Heart left ventricle (tissue), 16 donors: ENCODE data around the gene CABLES2. TPM values are rescaled to one million over a fixed set of nuclear protein-coding genes. Genes with fewer than 3 reads are reported as not detected.

ENCODE experiments used
- ATAC-seq, 4 donors: fragments of 200-7000 bp; cut with Tn5 transposase; one replicate each; pipeline ENCODE4 v1.9.1; 2020 to 2022; ENCODE audit warnings: moderate library complexity in 4 of 4, mild to moderate bottlenecking in 3 of 4, moderate number of reproducible peaks in 1 of 4
- DNase-seq, 5 donors: peaks; one replicate each; pipeline ENCODE4 v3.0.0-alpha.2; 2020
- H3K27ac ChIP-seq, 12 donors: fragments of 200-600 bp; sonication (generic) in 4 of 12; one replicate each; pipeline versions ENCODE4 v1.5.0 to v1.8.0; 2016 to 2022; ENCODE audit warnings: mild to moderate bottlenecking in 2 of 12
- H3K27me3 ChIP-seq, 9 donors: fragments of 200-600 bp; sonication (generic) in 2 of 9; one replicate each; pipeline versions ENCODE4 v1.5.1 to v1.8.0; 2016 to 2022; ENCODE audit warnings: mild to moderate bottlenecking in 3 of 9
- H3K36me3 ChIP-seq, 9 donors: fragments of 200-600 bp; sonication (generic) in 2 of 9; one replicate each; pipeline versions ENCODE4 v1.5.0 to v1.8.0; 2018 to 2022; ENCODE audit warnings: mild to moderate bottlenecking in 2 of 9
- H3K4me1 ChIP-seq, 12 donors: fragments of 200-600 bp; sonication (generic) in 4 of 12; one replicate each; pipeline versions ENCODE4 v1.5.0 to v1.8.0; 2016 to 2022; ENCODE audit warnings: mild to moderate bottlenecking in 3 of 12
- H3K4me3 ChIP-seq, 12 donors: fragments of 200-600 bp; sonication (generic) in 4 of 12; one replicate each; pipeline versions ENCODE4 v1.5.0 to v1.8.0; 2017 to 2022; ENCODE audit warnings: mild to moderate bottlenecking in 9 of 12, moderate library complexity in 4 of 12
- H3K9me3 ChIP-seq, 12 donors: fragments of 200-600 bp; sonication (generic) in 4 of 12; one replicate each; pipeline versions ENCODE4 v1.5.0 to v1.8.0; 2016 to 2022; ENCODE audit warnings: mild to moderate bottlenecking in 1 of 12
- CTCF ChIP-seq, 12 donors: fragments of 200-600 bp; sonication (generic) in 4 of 12; IDR thresholded peaks; one replicate each; pipeline versions ENCODE4 v1.5.0 to v1.8.0; 2018 to 2022; ENCODE audit warnings: antibody characterized with exemption in 12 of 12, mild to moderate bottlenecking in 5 of 12
- POLR2A ChIP-seq, 2 donors: fragments of 450-650 bp; IDR thresholded peaks; one replicate each; pipeline ENCODE4 v1.6.1; 2017; ENCODE audit warnings: antibody characterized with exemption in 2 of 2, mild to moderate bottlenecking in 2 of 2, moderate library complexity in 2 of 2
- WGBS, 4 donors: extraction: QIAGEN DNeasy Blood & Tissue Kit in 2 of 4; methylation state at CpG; one replicate each; pipeline versions ENCODE4 v1.1.5 to v1.1.7; 2013 to 2018; 5-methylcytosine and 5-hydroxymethylcytosine counted together
- intact Hi-C, 10 donors: fragments of 100-400 bp; cut with DNase I; formaldehyde crosslinking; loops; one replicate each; pipeline versions ENCODE4 v1.11.1 to v1.14.2; 2022
- polyA plus RNA-seq, 2 donors: library from polyadenylated mRNA; stranded (reverse); fragments of 200-250 nt; gene quantifications; one replicate each; pipeline ENCODE4 v1.2.3, GENCODE V29; 2013
- total RNA-seq, 9 donors: library from RNA; depleted of rRNA in 2 of 9; stranded (reverse); fragments of >200 nt in 2 of 9; fragmentation: NEBNext Ultra II Directional in 3 of 9; extraction: Animal tissue kit (Norgen Biotek cat#: 25700) in 3 of 9; gene quantifications; one replicate each; pipeline versions ENCODE4 v1.1.0 to v1.2.4, GENCODE V29; 2016 to 2023
- donor health status: ischemic (EF 13 %, LVEDD 7.1; RV severe dilation, severe dysfunction).
- donor health status: healthy with polysubstance abuse.
- donor health status: DM: no; HTN: yes; CAD: no.
- donor health status: DM: no; HTN: no; CAD: no.
- donor health status: ischemic (EF 25% LVEDD 6.9; RV normal size, moderate dysfunction).
- donor health status: ischemic (EF 25% LVEDD 5.7; RV mildly dilated, moderate dysfunction).
- donor health status: healthy.
- donor health status: DM: yes; HTN: yes; CAD: no.
- donor health status: ischemic (EF 35%, LVEDD 5.7; RV mildly dilated, moderate dysfunction).
- donor health status: nonischemic (EF 11% LVEDD 7.7; RV severe dilation, severe dysfunction).
- donor health status: DM: yes; HTN: yes; CAD: no.
- donor health status: PGD.
- donor health status: ischemic (EF 29% LVEDD 5.4; RV normal size, mild dysfunction).
- donor health status: nonischemic (EF 23%, LVEDD 6.1; RV moderate dilation, normal function).

The CABLES2 gene
- total and polyA plus RNA-seq, 11 donors, result 2.9 to 12.0 (median 8.8) TPM

GRCh38 chr20:62339647-62340062, 67.4 kb downstream of the CABLES2 start:
- H3K9me3 ChIP-seq, result peaks cover 0 to 4% (median 0%) of the 10 kb centered on the region in 12 donors
- H3K27me3 ChIP-seq, result no peaks in the 10 kb centered on the region
- H3K4me1 ChIP-seq, result no peaks in the 10 kb centered on the region
- 73 to 81% (median 77%) methylated on average over 13 to 14 of the region's 14 CpGs for WGBS, 4 donors
- intact Hi-C loops, result loop anchor here in 1 of 10 donors (5.0 kb wide), 1 partner anchor 38 kb away; no protein-coding TSS in a partner anchor
- DNase-seq (peak in 2 of 5 donors; percentile 7 to 37), ATAC-seq (no peak)
- H3K27ac ChIP-seq, result no peak overlapping the region
- TF ChIP-seq POLR2A (IDR thresholded peaks at IDR 0.05) (no peak), CTCF (IDR thresholded peaks at IDR 0.05) (no peak)
- peaks cover 0 to 95% (median 72%) of the 10 kb centered on the region in 9 donors for H3K36me3 ChIP-seq
- H3K4me3 ChIP-seq, result no peak overlapping the region

Other genes with a start within 250 kb of the CABLES2 start
- gene MTG2, start 224.3 kb downstream of the CABLES2 start, total RNA-seq, result 10 to 100 TPM; 20.7 to 36.8 (median 26.5) TPM
- gene MTG2, start 224.3 kb downstream of the CABLES2 start, polyA plus RNA-seq, result 10 to 100 TPM; 28.9 to 40.7 TPM
- not detected for gene HRH3, start 187.0 kb downstream of the CABLES2 start, total RNA-seq
- not detected for gene HRH3, start 187.0 kb downstream of the CABLES2 start, polyA plus RNA-seq
- 10 to 100 TPM; 20.7 to 57.9 (median 40.3) TPM for gene OSBPL2, start 168.8 kb downstream of the CABLES2 start, total RNA-seq
- 10 to 100 TPM; 20.0 to 21.7 TPM for gene OSBPL2, start 168.8 kb downstream of the CABLES2 start, polyA plus RNA-seq
- gene ADRM1, start 104.3 kb downstream of the CABLES2 start, total RNA-seq, result 100 to 1,000 TPM in 3 of 9 donors, 10 to 100 TPM in 6; 66.8 to 218 (median 79.8) TPM
- 100 to 1,000 TPM in 1 of 2 donors, 10 to 100 TPM in 1; 87.2 to 187 TPM for gene ADRM1, start 104.3 kb downstream of the CABLES2 start, polyA plus RNA-seq
- 100 to 1,000 TPM in 1 of 9 donors, 10 to 100 TPM in 8; 57.4 to 107 (median 73.6) TPM for gene LAMA5, start 40.0 kb downstream of the CABLES2 start, total RNA-seq
- 100 to 1,000 TPM in 1 of 2 donors, 10 to 100 TPM in 1; 72.0 to 128 TPM for gene LAMA5, start 40.0 kb downstream of the CABLES2 start, polyA plus RNA-seq
- 100 to 1,000 TPM; 434 to 831 (median 670) TPM for gene RPS21, start 20.2 kb downstream of the CABLES2 start, total RNA-seq
- gene RPS21, start 20.2 kb downstream of the CABLES2 start, polyA plus RNA-seq, result 1,000 to 10,000 TPM; 1,943 to 3,051 TPM
- not detected for gene RBBP8NL, start 20.3 kb upstream of the CABLES2 start, total RNA-seq
- not detected for gene RBBP8NL, start 20.3 kb upstream of the CABLES2 start, polyA plus RNA-seq
- 1 to 10 TPM in 4 of 9 donors, under 1 TPM in 5; 0.21 to 7.4 (median 0.83) TPM for gene GATA5, start 68.7 kb upstream of the CABLES2 start, total RNA-seq
- 1 to 10 TPM in 1 of 2 donors, under 1 TPM in 1; 0.98 to 1.6 TPM for gene GATA5, start 68.7 kb upstream of the CABLES2 start, polyA plus RNA-seq
- gene SLCO4A1, start 235.2 kb upstream of the CABLES2 start, total RNA-seq, result 10 to 100 TPM in 5 of 9 donors, 1 to 10 TPM in 3, under 1 TPM in 1; 1.00 to 54.0 (median 10.4) TPM
- gene SLCO4A1, start 235.2 kb upstream of the CABLES2 start, polyA plus RNA-seq, result 10 to 100 TPM; 14.5 to 24.4 TPM